Ecto neural progenitor cell (in vitro differentiated cells): Measurements from ENCODE around the gene VTN.
"Not testable (repeated sequence)": the region's sequence is repeated elsewhere in the genome, so short reads cannot be mapped to it uniquely, and the experiment has no call there.

Experiments used
- DNase-seq: peaks from one replicate; pipeline ENCODE4 v3.0.0-alpha.2; 2018; ENCODE audit warnings: low spot score

VTN gene

GRCh38 chr17:28342313-28342712 lies 27.8 kb downstream of the VTN start:
- no peak for DNase-seq

GRCh38 chr17:28341516-28341915 lies 28.6 kb downstream of the VTN start:
- no peak for DNase-seq

- DNase-seq, result no peak
Observed at GRCh38 chr17:28340374-28340773, 29.7 kb downstream of the VTN start.

GRCh38 chr17:28339431-28339830 lies 30.7 kb downstream of the VTN start:
- DNase-seq, result no peak

GRCh38 chr17:28338769-28339212 lies 31.3 kb downstream of the VTN start:
- DNase-seq, result not testable (repeated sequence)

- DNase-seq, result no peak
Observed at GRCh38 chr17:28338056-28338768, 31.9 kb downstream of the VTN start.

- peak; percentile 88 for DNase-seq
Observed at GRCh38 chr17:28335959-28336871, 33.9 kb downstream of the VTN start.

GRCh38 chr17:28335201-28335958 lies 34.7 kb downstream of the VTN start, which contains the start of the genes IFT20 and TNFAIP1:
Gene IFT20, minus strand, starts transcription at chr17:28335472. Its CDS starts 3,487 bp downstream, at chr17:28331985.
Gene TNFAIP1, plus strand, starts transcription at chr17:28335761. Its CDS starts 3,761 bp downstream, at chr17:28339522.
- peak; percentile 100 for DNase-seq

GRCh38 chr17:28334666-28335200 lies 35.4 kb downstream of the VTN start:
- no peak for DNase-seq

GRCh38 chr17:28334171-28334570 lies 35.9 kb downstream of the VTN start:
- no peak for DNase-seq

- no peak for DNase-seq
Observed at GRCh38 chr17:28333083-28333746, 36.9 kb downstream of the VTN start.

- DNase-seq, result no peak
Observed at GRCh38 chr17:28331891-28332420, 38.2 kb downstream of the VTN start.

- no peak for DNase-seq
Observed at GRCh38 chr17:28330671-28331070, 39.4 kb downstream of the VTN start.

GRCh38 chr17:28328325-28328724 lies 41.8 kb downstream of the VTN start:
- DNase-seq, result no peak

- peak; percentile 25 for DNase-seq
Observed at GRCh38 chr17:28327709-28328108, 42.4 kb downstream of the VTN start.

GRCh38 chr17:28327031-28327607 lies 43.0 kb downstream of the VTN start:
- peak; percentile 25 for DNase-seq

- peak; percentile 16 for DNase-seq
Observed at GRCh38 chr17:28326114-28326513, 44.0 kb downstream of the VTN start.

- peak; percentile 36 for DNase-seq
Observed at GRCh38 chr17:28325211-28325610, 44.9 kb downstream of the VTN start.

- no peak for DNase-seq
Observed at GRCh38 chr17:28324781-28325180, 45.3 kb downstream of the VTN start.

GRCh38 chr17:28324267-28324745 lies 45.8 kb downstream of the VTN start:
- DNase-seq, result peak; percentile 18
